Activated CD8-positive, alpha-beta memory T cell treated with anti-CD3 and anti-CD28 coated beads, Interleukin-2, amount 50 U/mL, for 1 hour (primary cell): Measurements from ENCODE around the gene MLEC.

Experiments
- DNase-seq: peaks from one replicate; pipeline ENCODE4 v3.0.0-alpha.2; 2020; ENCODE audit errors: extremely low read depth

Gene MLEC

DNA sequence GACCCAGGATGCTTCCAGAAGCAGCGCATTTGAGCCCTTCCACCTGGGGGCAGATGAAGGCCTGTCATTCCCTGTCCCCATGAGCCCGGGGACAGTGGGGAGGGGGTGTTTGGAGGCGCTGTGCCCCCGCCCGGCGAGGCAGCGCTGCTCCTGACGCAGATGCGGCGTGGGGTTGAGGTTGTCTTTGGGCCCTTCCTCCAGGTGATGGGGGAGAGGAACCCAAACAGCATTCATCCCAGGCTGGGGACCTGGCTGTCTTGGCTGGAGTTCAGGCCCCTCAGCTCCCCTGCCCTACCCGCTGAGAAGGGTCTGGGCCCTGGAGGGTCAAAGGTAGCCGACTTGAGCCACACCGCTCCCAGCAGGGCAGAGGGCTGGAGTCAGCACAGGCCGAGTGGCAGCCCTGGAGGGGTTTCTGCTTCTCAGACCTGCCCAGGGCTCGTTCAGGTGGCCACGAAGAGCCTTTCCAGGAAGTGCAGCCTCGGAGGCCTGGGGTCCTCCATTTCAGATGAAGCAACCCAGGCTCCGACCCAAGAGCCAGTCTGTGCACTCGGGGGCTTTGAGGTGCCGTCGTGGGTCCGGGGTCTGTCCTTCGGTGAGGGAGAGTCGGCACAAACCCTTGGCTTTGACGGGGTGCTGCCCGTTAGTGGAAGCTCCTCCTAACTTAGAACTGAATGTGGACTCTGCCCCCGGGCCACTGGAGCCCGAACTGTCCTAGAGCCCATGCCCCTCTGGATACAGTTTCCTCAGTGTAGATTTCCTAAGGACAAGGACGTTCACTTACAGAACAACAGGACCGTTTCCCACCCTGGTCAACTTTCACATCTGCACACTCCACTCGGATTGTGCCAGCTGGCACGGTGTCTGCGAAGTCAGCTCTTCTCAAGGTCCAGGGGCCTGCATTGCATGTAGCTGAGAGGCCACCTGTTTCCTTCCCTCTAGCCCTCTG lies 54.8 kb downstream of the MLEC start:
- no peak for DNase-seq

GRCh38 chr12:120744922-120745493 lies 58.1 kb downstream of the MLEC start:
- DNase-seq = no peak

DNA sequence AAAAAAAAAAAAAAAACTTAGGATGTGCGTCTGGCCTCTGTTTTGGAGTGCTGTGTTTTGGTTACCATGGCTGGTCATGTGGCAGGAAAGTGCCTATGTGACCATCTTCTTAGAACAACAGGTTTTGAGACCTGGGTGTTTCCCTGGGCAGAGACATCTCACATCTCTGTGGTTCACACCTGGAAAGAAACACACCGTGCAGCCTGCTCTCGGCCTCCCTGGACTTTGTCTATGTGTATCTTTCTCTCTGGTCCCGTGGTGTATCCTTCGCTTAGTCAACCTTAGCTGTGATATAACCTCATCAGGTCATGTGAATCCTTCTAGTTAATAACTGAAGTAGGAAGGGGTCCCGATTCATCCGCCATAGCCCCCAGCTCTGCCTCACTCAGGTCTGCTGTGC lies 61.3 kb downstream of the MLEC start:
- no peak for DNase-seq

- no peak for DNase-seq
Observed at GRCh38 chr12:120749256-120749655, 62.3 kb downstream of the MLEC start.

- no peak for DNase-seq
Observed at GRCh38 chr12:120750806-120751205, 63.9 kb downstream of the MLEC start.

- no peak for DNase-seq
Observed at GRCh38 chr12:120751389-120751788, 64.4 kb downstream of the MLEC start.
